Measurements from ENCODE around the gene DLGAP1. TPM values are rescaled to one million over a fixed set of nuclear protein-coding genes. Genes with fewer than 3 reads are reported as not detected.

The DLGAP1 gene
- total and polyA plus RNA-seq, 2 experiments from 2014 or later: 17.0 to 48.5 TPM

- TF ChIP-seq NANOG (IDR thresholded peaks at IDR 0.05; ENCODE audit: borderline replicate concordance) (no peak), REST (IDR thresholded peaks at IDR 0.05; ENCODE audit: unreplicated experiment) (no peak), STAT1 (IDR thresholded peaks at IDR 0.05; ENCODE audit: unreplicated experiment) (no peak), EZH2phosphoT487 (IDR thresholded peaks at IDR 0.05; ENCODE audit: unreplicated experiment) (no peak)
Observed at GRCh38 chr18:3930126-3931012, 524.7 kb downstream of the DLGAP1 start (continued).

GRCh38 chr18:3924455-3924854 lies 530.7 kb downstream of the DLGAP1 start:
- Histone ChIP-seq H3K27ac (ENCODE audit: low read depth) (no peak overlapping the region), H3K4me3 (no peak overlapping the region)
- no peak for ATAC-seq
- TF ChIP-seq REST (IDR thresholded peaks at IDR 0.05; ENCODE audit: unreplicated experiment) (no peak), ETS1 (IDR thresholded peaks at IDR 0.05) (no peak), CREB1 (CRISPR knock-in tag; IDR thresholded peaks at IDR 0.05; ENCODE audit: low read depth) (no peak), CTCF (conservative IDR thresholded peaks at IDR 0.05; ENCODE audit: low read depth in 2 of 2) (no peak), EZH2phosphoT487 (IDR thresholded peaks at IDR 0.05; ENCODE audit: unreplicated experiment) (no peak), NANOG (IDR thresholded peaks at IDR 0.05; ENCODE audit: borderline replicate concordance) (no peak), JUNB (IDR thresholded peaks at IDR 0.05; ENCODE audit: unreplicated experiment) (no peak)

More at GRCh38 chr18:3924455-3924854, 530.7 kb downstream of the DLGAP1 start:
- Histone ChIP-seq H3K36me3 (ENCODE audit: insufficient read depth) (no peaks in the 10 kb centered on the region), H2AFZ (no peak overlapping the region), H3F3A (replicated peaks; ENCODE audit: low read depth) (no peaks in the 10 kb centered on the region), H3K79me2 (replicated peaks; ENCODE audit: insufficient read depth) (no peaks in the 10 kb centered on the region), H3K27me3 (ENCODE audit: insufficient read depth) (no peaks in the 10 kb centered on the region), H3K9me2 (ENCODE audit: insufficient read depth) (no peaks in the 10 kb centered on the region), H3K4me1 (ENCODE audit: insufficient read depth) (no peaks in the 10 kb centered on the region), H4K20me1 (replicated peaks; ENCODE audit: insufficient read depth) (no peaks in the 10 kb centered on the region), H3K4me2 (no peak overlapping the region)
- no peaks in the 10 kb centered on the region for H3K36me3 Mint-ChIP-seq (ENCODE audit: low read depth)
- no peak overlapping the region for H3K27ac Mint-ChIP-seq
- peaks cover 3% of the 10 kb centered on the region for H3K27me3 Mint-ChIP-seq (ENCODE audit: insufficient read depth, low read depth, poor library complexity)
- DNase-seq (ENCODE audit: low spot score): no peak
- peaks cover 6% of the 10 kb centered on the region for H3K4me1 Mint-ChIP-seq
- no peak overlapping the region for H3K4me3 Mint-ChIP-seq
- H3K9me3 Mint-ChIP-seq: no peaks in the 10 kb centered on the region

All from GM23338 (cell line).